ENCODE measurements around the gene GPS1. TPM values are rescaled to one million over a fixed set of nuclear protein-coding genes. Genes with fewer than 3 reads are reported as not detected.

The GPS1 gene
- total RNA-seq, 1 experiment from 2014 or later, result 181 TPM

GRCh38 chr17:82034371-82035011, 17.2 kb upstream of the GPS1 start (continued):
- no peak for TF ChIP-seq ZNF138 (CRISPR knock-in tag; conservative IDR thresholded peaks at IDR 0.05)

GRCh38 chr17:82035488-82035887, 16.2 kb upstream of the GPS1 start:
- DNase-seq (ENCODE audit: low spot score) (no peak), ATAC-seq (no peak)
- no peak for TF ChIP-seq MXD4 (CRISPR knock-in tag; IDR thresholded peaks at IDR 0.05; ENCODE audit: borderline replicate concordance)
- no peak for TF ChIP-seq TEAD1 (CRISPR knock-in tag; IDR thresholded peaks at IDR 0.05)
- TF ChIP-seq RELA (CRISPR knock-in tag; IDR thresholded peaks at IDR 0.05; ENCODE audit: borderline replicate concordance), result no peak
- H3K36me3 Mint-ChIP-seq, result 0 out of 2 replicates have a peak, but pooled peaks cover 6% of the 10 kb centered on the region
- H3K27ac Mint-ChIP-seq, result 0 out of 2 replicates have a peak overlapping the region, but pooled peaks have one; percentile 4
- ChIA-PET POLR2A (interaction anchor here (0.6 kb wide), 1 partner anchor 389 kb away, joined by 6 read pairs; no protein-coding TSS in a partner anchor), CTCF (interaction anchor here (1.1 to 1.4 kb wide), 3 partner anchors 13 to 41 kb away, joined by 3 to 6 read pairs (median 5); partner anchors contain the start of genes CENPX and LRRC45)
- peak overlapping the region; percentile 75 for H3K4me3 Mint-ChIP-seq
- peaks cover 22% of the 10 kb centered on the region for H3K4me1 Mint-ChIP-seq
- peaks cover 10% of the 10 kb centered on the region for H3K27me3 Mint-ChIP-seq (ENCODE audit: low read depth)
- no peaks in the 10 kb centered on the region for H3K9me3 Mint-ChIP-seq

- CTCF ChIA-PET, result interaction anchor here (1.0 to 1.4 kb wide), 3 partner anchors 13 to 118 kb away, joined by 3 to 5 read pairs (median 3); partner anchors contain the start of genes CENPX and LRRC45
- no peak for ATAC-seq
- H3K36me3 Mint-ChIP-seq, result 0 out of 2 replicates have a peak, but pooled peaks cover 6% of the 10 kb centered on the region
These were observed 15.6 kb upstream of the GPS1 start for GRCh38 chr17:82035956-82036633.

More at GRCh38 chr17:82035956-82036633, 15.6 kb upstream of the GPS1 start:
- H3K9me3 Mint-ChIP-seq, result no peaks in the 10 kb centered on the region
- no peak for DNase-seq (ENCODE audit: low spot score)
- H3K4me3 Mint-ChIP-seq, result peak overlapping the region; percentile 75
- peaks cover 10% of the 10 kb centered on the region for H3K27me3 Mint-ChIP-seq (ENCODE audit: low read depth)
- POLR2A ChIA-PET, result no interaction called here
- H3K4me1 Mint-ChIP-seq, result peaks cover 25% of the 10 kb centered on the region
- TF ChIP-seq ZNF396 (CRISPR knock-in tag; IDR thresholded peaks at IDR 0.05; ENCODE audit: borderline replicate concordance) (no peak), ZNF532 (CRISPR knock-in tag; IDR thresholded peaks at IDR 0.05; ENCODE audit: borderline replicate concordance) (no peak), NR2C2 (CRISPR knock-in tag; IDR thresholded peaks at IDR 0.05) (no peak), KAT7 (CRISPR knock-in tag; IDR thresholded peaks at IDR 0.05; ENCODE audit: borderline replicate concordance) (no peak), CTCF (IDR thresholded peaks at IDR 0.05) (no peak), ZNF512 (CRISPR knock-in tag; IDR thresholded peaks at IDR 0.05; ENCODE audit: borderline replicate concordance) (no peak), HMGXB4 (CRISPR knock-in tag; IDR thresholded peaks at IDR 0.05) (no peak), FOXP1 (CRISPR knock-in tag; IDR thresholded peaks at IDR 0.05; ENCODE audit: borderline replicate concordance) (no peak), SOX15 (CRISPR knock-in tag; IDR thresholded peaks at IDR 0.05) (no peak), SP1 (CRISPR knock-in tag; conservative IDR thresholded peaks at IDR 0.05) (no peak)
- no peak overlapping the region for H3K27ac Mint-ChIP-seq
